Measurements from ENCODE around the gene VAMP5.

Gene VAMP5

DNA sequence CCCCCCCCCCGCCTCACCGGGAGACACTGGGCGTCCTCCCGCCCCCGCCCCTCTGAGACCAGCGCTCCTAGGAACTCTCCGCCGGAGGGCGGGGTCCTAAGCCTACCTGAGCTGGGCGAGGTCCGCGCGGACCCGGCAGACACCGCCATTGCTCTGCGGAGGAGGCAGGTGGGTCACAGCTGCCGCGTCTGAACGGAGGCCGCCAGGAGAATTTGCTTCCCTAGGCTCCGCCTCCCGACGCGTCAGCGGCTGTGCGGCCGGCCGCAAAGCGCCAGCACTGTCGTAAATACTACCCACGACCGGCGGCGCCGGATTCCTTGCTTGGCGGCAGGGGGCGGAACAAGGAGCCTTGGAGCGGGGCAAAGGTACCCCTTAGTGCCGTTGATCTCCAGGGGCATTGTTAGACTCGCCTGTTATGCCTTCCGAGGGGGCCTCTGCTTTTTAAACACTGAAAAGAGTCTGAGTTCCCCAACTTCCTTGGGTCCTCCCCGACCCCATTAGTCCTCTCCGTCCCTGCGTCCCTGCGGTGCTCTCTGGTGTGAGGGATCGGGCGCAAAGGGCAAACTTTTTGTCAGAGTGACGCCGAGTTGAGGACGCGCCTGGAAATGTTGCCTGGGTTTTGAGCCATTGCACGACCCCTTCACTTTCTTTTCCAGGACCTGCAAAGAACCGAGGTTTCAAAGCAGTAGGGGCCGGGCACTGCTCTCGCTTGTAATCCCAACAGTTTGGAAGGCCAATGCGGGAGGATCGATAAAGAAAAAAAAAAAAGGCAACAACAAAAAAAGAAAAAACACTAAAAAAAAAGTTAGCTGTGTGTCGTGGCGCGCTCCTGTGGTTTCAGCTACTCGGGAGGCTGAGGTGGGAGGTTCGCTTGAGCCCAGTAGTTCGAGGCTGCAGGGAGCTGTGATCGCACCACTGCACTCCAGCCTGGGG is 22.7 kb upstream of the VAMP5 start, which contains the start of gene GGCX:
Gene GGCX (minus strand): TSS at position 214 of the 933 bp plus-strand sequence. CDS start 65 bp downstream, at position 149.
- H3K4me3 ChIP-seq (ENCODE audit: low read depth, low read length): peak within 1 kb of the TSS; percentile 72
- TF ChIP-seq, protein P1, sequence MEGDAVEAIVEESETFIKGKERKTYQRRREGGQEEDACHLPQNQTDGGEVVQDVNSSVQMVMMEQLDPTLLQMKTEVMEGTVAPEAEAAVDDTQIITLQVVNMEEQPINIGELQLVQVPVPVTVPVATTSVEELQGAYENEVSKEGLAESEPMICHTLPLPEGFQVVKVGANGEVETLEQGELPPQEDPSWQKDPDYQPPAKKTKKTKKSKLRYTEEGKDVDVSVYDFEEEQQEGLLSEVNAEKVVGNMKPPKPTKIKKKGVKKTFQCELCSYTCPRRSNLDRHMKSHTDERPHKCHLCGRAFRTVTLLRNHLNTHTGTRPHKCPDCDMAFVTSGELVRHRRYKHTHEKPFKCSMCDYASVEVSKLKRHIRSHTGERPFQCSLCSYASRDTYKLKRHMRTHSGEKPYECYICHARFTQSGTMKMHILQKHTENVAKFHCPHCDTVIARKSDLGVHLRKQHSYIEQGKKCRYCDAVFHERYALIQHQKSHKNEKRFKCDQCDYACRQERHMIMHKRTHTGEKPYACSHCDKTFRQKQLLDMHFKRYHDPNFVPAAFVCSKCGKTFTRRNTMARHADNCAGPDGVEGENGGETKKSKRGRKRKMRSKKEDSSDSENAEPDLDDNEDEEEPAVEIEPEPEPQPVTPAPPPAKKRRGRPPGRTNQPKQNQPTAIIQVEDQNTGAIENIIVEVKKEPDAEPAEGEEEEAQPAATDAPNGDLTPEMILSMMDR (IDR thresholded peaks at IDR 0.05; ENCODE audit: low read depth, low read length): no peak

DNA sequence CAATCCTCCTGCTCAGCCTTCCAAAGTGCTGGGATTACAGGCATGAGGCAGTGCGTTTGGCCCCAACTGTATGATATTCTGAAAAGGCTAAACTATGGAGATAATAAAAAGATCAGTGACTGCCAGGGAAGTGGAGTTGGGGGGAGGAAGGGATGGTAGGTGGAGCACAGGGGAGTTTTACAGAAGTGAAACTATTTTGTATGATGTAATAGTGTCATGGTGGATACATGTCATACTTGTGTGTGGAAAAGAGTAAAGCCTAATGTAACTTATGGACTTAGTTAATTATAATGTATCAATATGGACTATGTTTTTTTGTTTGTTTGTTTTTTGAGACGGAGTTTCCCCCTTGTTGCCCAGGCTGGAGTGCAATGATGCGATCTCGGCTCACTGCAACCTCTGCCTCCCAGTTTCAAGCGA is 20.1 kb upstream of the VAMP5 start:
- TF ChIP-seq, protein P1 (IDR thresholded peaks at IDR 0.05; ENCODE audit: low read depth, low read length): no peak
- no peak overlapping the region for H3K4me3 ChIP-seq (ENCODE audit: low read depth, low read length)

DNA sequence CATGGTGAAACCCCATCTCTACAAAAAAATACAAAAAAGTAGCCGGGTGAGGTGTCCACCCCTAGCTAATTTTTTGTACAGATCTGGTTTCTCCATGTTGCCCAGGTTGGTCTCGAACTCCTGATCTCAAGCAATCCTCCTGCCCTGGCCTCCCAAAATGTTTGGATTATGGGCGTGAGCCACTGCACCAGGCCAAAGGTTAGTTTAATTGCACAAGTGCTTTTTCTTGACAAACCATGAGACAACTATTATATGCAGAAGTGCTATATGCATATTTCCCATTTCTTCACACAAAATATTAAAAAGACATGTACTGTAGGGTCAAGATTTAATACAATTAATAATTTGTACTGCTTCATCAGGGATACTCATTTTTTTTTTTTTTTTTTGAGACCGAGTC is 18.0 kb upstream of the VAMP5 start:
- TF ChIP-seq, protein P1 (IDR thresholded peaks at IDR 0.05; ENCODE audit: low read depth, low read length): no peak
- no peak overlapping the region for H3K4me3 ChIP-seq (ENCODE audit: low read depth, low read length)

DNA sequence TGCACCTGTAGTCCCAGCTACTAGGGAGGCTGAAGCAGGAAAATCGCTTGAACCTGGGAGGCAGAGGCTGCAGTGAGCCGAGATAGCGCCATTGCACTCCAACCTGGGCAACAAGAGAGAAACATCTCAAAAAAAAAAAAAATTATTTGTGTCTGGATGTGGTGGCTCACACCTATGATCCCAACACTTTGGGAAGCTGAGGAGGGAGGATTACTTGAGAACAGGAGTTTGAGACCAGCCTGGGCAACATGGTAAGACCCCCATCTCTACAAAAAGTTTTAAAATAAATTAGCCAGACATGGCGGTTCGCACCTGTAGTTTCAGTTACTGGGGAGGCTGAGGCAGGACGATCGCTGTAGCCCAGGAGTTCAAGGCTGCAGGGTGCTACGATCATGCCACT is 8.5 kb upstream of the VAMP5 start:
- no peak overlapping the region for H3K4me3 ChIP-seq (ENCODE audit: low read depth, low read length)
- TF ChIP-seq, protein P1 (IDR thresholded peaks at IDR 0.05; ENCODE audit: low read depth, low read length): no peak

DNA sequence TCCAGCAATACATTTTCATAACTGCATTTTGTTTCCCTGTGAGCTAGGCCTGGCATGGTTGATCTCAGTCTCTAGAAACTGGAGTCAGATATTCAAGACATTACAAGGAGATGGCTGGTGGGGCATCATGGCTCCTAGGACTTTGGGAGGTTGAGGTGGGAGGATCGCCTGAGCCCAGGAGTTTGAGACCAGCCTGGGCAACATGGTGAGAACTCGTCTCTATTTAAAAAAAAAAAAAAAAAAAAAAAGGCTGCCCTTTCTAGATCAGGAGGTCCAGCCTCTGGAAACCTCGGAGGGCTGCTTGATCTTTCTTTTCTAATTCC is 7.2 kb upstream of the VAMP5 start:
- H3K4me3 ChIP-seq (ENCODE audit: low read depth, low read length): no peak overlapping the region
- TF ChIP-seq, protein P1 (IDR thresholded peaks at IDR 0.05; ENCODE audit: low read depth, low read length): no peak

DNA sequence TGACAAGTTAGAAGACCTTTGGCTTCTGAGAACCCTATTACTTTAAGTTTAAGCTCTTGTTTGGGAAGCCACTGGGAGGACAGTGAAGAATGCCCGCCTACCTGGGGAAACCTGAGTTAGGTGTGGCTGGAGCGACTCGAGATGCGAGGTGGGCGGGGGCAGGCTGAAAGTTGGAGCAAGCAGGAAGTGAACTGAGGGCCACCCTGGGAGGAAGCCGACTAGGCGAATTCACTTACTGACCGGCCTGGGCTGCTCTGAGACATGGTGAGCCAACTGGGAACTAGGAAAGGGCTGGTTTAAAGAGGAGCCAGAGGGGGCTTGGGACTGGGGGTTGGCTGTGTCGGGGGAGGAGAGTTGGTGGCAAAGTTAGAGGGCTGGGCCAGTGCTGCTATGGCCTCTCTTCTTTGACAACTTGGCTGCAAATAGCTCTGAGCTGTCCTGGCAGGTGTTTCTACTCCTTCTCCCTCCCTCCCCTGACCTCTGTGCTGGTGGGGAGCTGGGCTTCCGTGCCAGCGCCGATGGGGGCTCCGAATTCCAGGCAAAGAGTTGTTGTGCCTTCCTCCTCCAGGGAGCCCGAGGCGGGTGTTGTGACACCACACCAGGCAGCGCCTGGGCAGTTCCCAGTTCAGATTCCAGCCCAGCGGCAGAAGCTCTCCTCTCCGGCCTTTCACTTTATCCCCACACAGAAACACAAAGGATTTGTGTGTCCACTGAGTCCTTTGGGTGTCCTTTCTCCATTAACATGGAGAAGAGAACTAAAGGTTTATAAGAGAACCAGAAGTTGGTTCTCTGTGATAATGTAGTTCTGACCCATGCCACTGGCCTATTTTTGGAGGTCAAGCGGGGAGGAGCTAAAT is 6.6 kb upstream of the VAMP5 start, which contains the start of gene VAMP8:
Gene VAMP8 (plus strand): TSS at position 201 of the 857 bp plus-strand sequence. CDS start 61 bp downstream, at position 262.
- TF ChIP-seq, protein P1 (IDR thresholded peaks at IDR 0.05; ENCODE audit: low read depth, low read length): no peak
- no peak within 1 kb of the TSS for H3K4me3 ChIP-seq (ENCODE audit: low read depth, low read length)
